Stimulated activated CD4-positive, alpha-beta T cell treated with anti-CD3 and anti-CD28 coated beads, Interleukin-2, amount 100 ng/mL, for 4 hours (primary cell): ENCODE data around the gene CRNKL1.

ENCODE experiments used
- DNase-seq: peaks from one replicate; pipeline ENCODE4 v3.0.0-alpha.2; 2020; ENCODE audit warnings: low read depth

CRNKL1 gene

GRCh38 chr20:20052074-20052970 is at the start of gene CRNKL1, which contains the start of gene CFAP61:
Gene CRNKL1 (minus strand): TSS chr20:20052466. CDS start chr20:20052342, 124 bp downstream.
Gene CFAP61 (plus strand): TSS chr20:20052532. CDS start chr20:20056654, 4,122 bp downstream.
- peak; percentile 96 for DNase-seq

GRCh38 chr20:20100881-20101280 is 48.6 kb upstream of the CRNKL1 start:
- no peak for DNase-seq

GRCh38 chr20:20096421-20096820 is 44.2 kb upstream of the CRNKL1 start:
- DNase-seq, result no peak

GRCh38 chr20:20095114-20095872 is 43.0 kb upstream of the CRNKL1 start:
- DNase-seq, result no peak

GRCh38 chr20:20094410-20094809 is 42.1 kb upstream of the CRNKL1 start:
- DNase-seq, result no peak

GRCh38 chr20:20092827-20093226 is 40.6 kb upstream of the CRNKL1 start:
- DNase-seq, result no peak

GRCh38 chr20:20089939-20090338 is 37.7 kb upstream of the CRNKL1 start:
- DNase-seq, result no peak

- DNase-seq, result no peak
Observed at GRCh38 chr20:20089018-20089417, 36.8 kb upstream of the CRNKL1 start.

GRCh38 chr20:20085812-20086211 is 33.5 kb upstream of the CRNKL1 start:
- no peak for DNase-seq

- no peak for DNase-seq
Observed at GRCh38 chr20:20085071-20085470, 32.8 kb upstream of the CRNKL1 start.

GRCh38 chr20:20084296-20084752 is 32.1 kb upstream of the CRNKL1 start:
- DNase-seq, result no peak

- no peak for DNase-seq
Observed at GRCh38 chr20:20083807-20084206, 31.5 kb upstream of the CRNKL1 start.

GRCh38 chr20:20079102-20079784 is 27.0 kb upstream of the CRNKL1 start:
- DNase-seq, result no peak

GRCh38 chr20:20078041-20078440 is 25.8 kb upstream of the CRNKL1 start:
- DNase-seq, result no peak

GRCh38 chr20:20076297-20077065 is 24.2 kb upstream of the CRNKL1 start:
- no peak for DNase-seq

GRCh38 chr20:20075032-20075431 is 22.8 kb upstream of the CRNKL1 start:
- no peak for DNase-seq

GRCh38 chr20:20073801-20074371 is 21.6 kb upstream of the CRNKL1 start:
- no peak for DNase-seq

GRCh38 chr20:20070871-20071726 is 18.8 kb upstream of the CRNKL1 start:
- no peak for DNase-seq

- DNase-seq, result no peak
Observed at GRCh38 chr20:20065361-20065760, 13.1 kb upstream of the CRNKL1 start.
